Left hindlimb (tissue), 1 donor: Measurements from ENCODE around the gene HELZ.
"Not testable (repeated sequence)": the region's sequence is repeated elsewhere in the genome, so short reads cannot be mapped to it uniquely, and the experiment has no call there.

Source experiments
- DNase-seq: peaks from one replicate; pipeline ENCODE4 v3.0.0-alpha.2; 2018

Gene HELZ

DNA sequence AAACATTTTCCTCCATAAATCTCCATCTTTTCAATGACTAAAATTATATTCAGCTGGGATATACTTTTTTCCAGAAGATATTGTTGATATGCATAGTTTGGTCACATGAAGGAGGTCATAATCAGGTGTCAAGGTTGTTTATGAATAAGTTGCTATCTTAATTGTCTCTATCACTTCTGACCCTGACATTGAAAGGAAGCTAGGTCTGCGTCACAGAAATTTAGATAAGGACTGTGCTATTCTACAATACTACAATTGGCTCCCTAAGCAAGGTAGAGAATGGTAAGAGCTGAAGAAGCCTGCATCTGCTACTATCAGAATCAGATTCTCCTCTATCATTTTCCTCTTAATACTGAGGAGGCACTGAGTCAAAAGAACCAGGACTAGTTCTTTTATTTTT lies 133.2 kb downstream of the HELZ start:
- no peak for DNase-seq

DNA sequence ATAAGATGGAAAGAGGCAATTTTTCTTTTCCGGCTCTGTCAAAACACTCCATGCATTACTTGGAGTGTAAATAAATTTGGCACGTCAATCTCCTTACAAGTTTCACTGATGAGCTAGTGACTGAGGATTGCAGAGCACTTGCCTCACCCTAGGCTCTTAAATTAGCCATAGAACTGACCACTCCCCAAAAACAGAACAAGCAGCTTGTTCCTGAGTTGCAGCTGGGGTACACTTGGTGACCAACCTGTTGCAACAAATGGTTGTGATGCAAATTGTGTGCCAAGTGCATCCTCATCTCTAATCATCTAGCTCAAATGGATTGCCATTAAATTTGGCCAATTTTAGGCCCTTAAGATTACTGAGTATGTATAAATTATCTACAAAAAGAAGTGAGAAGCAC lies 133.7 kb downstream of the HELZ start:
- DNase-seq: no peak

DNA sequence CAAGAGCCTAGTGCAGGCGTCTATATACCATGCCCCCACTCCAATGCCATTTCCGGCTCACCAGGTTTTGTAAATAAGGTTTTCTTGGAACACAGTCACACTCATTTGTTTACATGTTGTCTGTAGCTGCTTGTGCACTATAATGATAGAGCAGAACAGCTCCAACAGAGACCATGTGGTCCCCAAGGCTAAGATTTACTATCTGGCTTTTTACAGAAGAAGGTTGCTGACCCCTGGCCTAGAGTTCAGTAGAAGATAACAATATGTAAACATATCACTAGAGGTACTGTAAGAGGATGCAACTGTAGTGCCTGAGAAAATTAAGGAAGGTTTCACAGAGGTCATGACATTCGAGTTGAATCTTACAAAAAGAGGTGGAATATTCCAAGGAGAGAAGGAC lies 134.4 kb downstream of the HELZ start:
- no peak for DNase-seq

DNA sequence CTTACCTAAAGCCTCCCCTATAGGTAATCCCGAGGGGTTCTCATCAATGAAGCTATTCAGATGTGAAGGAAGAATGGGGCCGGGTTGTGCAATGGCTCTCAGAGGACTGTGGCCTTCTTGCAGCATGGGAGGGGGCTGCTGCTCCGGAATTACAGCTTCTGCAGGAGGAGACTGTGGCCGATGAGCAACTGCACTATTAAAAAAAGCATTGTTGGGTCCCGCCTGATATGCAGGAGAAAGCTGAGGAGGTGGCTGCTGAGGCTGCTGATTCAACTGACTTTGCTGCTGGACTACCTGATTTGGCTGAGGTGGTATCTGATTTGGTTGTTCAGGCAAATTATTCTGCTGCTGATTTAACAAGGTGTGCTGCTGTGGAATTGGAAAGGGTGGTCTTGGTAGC lies 135.9 kb downstream of the HELZ start:
- DNase-seq: no peak

DNA sequence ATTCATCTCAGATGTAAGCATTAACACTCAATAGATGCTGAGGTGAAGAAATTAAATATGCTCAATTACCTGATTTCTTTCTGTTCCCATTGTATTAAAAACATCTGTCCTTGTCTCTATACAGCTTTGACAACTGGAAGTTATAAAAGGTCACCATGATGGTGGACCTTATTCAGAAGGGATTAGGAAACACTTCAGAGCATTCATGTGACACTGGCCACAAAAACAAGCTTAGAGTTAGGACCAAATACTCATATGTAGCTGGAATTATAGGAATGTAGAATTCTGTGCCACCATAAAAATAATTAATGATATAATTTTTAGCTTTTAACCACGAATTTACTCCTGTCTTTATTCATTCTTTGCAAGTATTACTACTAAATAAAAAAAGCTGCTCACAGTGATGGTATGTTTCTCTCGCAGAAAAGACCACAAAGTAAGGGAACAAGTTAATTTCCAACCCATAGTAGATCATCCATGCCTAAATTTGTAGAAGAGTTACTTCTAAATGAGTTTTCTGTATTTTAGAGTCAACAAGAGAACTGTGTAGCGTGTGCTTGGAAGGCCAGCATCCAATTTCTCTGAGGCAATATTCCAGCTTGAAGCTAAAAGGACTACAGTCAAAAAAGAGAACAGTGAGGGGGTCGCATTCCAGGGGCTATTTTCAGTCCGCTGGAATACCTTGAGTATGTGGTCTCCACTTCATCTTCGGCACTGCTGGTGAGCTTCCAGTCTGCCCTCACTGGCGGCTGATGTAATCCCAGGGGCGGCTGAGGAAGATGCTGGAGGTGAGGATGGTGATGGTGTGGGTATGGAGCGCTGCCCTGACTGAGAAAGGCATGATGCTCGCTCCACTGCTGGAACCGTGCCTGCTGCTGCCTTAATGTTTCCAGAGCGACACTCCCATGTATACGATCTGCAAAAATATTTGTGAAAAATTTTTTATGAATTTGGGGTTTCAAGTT lies 136.9 kb downstream of the HELZ start:
- DNase-seq: peak; percentile 34

DNA sequence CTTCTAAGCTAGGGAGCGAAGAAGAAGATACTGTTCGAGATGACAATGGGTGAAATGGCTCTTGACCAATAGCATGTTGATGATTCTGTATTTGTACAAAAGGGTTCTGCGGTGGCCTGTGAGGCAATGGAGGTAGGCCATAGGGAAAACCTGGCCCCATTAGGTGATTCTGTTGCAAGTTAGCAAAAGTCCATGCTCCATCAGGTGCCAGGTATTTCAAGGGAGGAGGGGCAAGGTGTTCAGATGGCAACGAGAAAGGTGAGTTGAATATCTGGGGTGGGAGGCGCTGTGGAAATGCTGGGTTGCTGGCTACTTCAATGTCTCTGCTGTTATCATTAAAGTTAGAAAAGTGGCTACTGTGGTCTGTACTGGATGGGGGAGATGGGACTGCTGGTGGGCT lies 137.8 kb downstream of the HELZ start:
- DNase-seq: no peak

DNA sequence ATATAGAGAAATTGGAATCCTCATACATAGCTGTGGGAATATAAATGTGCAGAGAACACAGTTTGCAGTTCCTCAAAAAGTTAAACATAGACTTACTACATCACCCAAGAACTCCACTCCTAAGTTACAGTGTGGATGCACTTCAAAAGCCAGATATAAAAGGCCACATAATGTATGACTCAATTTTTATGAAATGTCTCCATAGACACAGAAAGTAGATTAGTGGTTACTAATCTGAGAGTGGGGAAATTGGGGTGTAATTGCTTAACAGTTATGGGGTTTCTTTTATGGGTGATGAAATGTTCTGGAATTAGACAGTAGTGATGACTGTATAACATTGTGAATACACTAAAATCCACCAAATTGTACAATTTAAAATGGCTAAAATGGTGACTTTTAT lies 139.8 kb downstream of the HELZ start:
- DNase-seq: no peak

DNA sequence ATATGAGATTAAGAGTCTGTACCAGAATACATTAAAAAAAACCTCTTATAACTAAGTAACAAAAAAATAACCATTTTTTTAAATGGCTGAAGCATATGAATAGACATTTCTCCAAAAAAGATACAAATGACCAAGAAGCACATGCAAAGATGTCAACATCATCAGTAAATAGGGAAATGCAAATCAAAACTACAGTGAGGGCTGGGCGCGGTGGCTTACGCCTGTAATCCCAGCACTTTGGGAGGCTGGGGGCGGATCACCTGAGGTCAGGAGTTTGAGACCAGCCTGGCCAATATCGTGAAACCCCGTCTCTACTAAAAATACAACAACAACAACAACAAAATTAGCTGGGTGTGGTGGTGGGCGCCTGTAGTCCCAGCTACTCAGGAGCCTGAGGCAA lies 140.4 kb downstream of the HELZ start:
- not testable (repeated sequence) for DNase-seq

DNA sequence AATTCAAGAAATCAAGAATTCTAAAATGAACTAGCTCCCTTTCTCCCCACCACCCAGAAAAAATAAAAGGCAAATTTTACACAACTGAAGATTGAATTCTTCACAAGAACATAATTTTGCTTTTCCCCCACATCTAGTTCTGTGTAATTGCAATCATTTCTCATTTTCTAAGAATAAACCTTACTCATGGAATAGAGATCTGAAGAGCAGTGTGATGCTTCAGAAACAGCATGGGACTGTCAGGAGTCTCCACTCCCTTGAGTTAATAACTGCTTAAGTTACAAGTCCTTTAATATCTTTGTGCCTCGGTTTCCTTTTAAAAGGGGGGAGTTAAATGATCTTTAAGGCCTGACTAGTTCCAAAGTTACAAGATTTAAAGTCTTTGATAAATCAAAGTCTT lies 147.0 kb downstream of the HELZ start:
- no peak for DNase-seq

DNA sequence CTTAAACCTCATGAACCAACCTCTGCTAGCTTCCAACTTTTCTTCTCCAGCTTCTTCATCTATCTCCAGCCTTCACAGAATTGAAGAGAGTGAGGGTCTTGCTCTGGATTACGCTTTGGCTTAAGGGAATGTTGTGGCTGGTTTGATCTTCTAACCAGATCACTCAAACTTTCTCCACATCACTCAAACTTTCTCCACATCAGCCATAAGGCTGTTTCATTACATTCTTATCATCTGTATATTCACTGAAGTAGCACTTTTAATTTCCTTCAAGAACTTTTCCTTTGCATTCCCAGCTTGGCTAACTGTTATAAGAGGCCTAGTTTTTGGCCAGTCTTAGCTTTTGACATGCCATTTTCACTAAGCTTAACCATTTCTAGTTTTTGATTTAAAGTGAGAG lies 148.4 kb downstream of the HELZ start:
- no peak for DNase-seq

DNA sequence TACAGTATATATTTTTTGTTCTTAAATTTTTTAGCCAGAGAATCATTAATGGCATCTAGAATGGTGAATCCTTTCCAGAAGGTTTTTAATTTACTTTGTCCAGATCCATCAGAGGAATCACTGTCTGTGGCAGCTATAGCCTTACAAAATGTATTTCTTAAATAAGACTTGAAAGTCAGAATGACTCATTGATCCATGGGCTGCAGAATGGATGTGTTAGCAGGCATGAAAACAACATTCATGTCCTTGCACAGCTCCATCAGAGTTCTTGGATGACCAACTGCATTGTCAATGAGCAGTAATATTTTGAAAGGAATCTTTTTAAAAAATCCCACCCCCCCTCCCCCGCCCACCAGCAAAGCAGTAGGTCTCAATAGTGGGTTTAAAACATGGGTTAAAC lies 149.2 kb downstream of the HELZ start:
- DNase-seq: no peak

DNA sequence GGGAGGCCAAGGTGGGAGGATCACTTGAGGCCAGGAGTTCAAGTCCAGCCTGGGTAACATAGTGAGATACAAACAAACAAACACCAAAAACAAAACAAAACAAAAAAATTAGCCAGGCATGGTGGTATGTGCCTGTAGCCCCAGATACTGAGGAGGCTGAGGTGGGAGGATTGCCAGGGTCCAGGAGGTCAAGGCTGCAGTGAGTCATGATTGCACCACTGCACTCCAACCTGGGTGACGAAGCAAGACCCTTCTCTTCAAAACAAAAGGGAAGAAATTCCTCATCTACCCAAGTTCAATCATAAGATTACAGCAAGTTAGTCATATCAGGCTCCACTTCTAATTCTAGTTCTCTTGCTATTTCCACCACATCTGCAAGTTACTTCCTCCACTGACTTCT lies 149.7 kb downstream of the HELZ start:
- not testable (repeated sequence) for DNase-seq

DNA sequence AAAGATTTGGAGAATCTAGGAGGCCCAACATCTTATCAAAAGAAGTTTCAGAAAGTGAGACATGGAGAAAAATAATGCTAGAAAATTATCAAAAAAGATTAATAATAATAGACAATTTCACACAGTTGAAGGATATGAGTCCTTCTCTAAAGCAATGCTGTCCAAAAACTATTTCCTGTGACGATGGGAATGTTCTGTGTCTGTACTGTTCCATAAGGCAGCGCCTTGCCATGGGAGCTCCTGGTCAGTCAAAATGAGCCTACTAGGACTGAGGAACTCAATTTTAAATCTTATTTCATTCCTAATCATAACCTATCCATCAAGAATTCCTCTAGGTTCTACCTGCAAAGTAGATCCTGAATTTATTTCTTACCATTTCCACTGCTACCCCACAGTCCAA lies 151.6 kb downstream of the HELZ start:
- DNase-seq: no peak

DNA sequence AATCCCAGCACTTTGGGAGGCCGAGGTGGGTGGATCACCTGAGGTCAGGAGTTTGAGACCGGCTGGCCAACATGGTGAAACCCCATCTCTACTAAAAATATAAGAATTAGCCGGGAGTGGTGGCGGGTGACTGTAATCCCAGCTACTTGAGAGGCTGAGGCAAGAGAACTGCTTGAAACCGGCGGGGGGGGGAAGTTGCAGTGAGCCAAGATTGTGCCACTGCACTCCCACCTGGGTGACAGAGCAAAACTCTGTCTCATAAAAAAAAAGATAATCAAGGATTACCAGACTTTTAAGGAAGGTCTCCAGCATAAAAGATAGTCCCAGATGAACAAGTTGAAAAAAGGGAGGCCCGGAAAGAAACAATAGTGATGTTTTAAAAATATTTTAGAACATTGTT lies 152.3 kb downstream of the HELZ start:
- DNase-seq: not testable (repeated sequence)

DNA sequence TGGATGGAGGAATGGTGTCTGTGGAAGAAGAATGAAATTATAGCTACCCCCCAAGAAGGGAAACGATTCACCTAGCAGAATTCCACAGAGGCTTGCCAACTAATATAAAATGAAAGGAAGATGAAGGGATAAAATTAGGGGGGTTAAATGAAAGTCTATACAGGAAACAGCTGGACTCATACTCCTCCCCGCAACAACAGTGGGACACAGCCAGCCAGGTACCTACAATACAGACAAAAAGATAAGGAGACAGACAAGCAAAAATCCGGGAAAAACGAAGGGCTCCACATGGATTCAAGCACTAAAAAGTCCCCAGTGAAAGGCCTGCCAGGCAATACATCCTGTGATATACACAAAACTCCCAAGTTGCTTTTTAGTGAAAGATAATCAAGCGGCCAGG lies 152.7 kb downstream of the HELZ start:
- DNase-seq: no peak

DNA sequence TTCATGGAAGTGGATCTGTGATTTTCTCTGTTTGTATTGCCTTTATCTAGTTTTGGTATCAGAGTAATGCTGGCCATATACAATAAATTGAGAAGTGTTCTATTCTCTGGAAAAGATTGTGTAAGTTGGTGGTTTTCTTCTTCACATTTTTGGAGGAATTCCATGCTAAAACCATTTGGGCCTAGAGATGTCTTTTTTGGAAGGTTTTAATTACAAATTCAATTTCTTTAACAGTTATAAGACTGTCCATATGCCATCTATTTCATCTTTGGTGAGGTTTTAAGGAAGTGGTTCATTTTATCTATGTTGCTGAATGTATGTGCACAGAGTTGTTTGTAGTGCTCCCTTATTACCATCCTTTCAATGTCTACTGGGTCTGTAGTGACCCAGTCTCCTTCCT lies 154.7 kb downstream of the HELZ start:
- DNase-seq: no peak

DNA sequence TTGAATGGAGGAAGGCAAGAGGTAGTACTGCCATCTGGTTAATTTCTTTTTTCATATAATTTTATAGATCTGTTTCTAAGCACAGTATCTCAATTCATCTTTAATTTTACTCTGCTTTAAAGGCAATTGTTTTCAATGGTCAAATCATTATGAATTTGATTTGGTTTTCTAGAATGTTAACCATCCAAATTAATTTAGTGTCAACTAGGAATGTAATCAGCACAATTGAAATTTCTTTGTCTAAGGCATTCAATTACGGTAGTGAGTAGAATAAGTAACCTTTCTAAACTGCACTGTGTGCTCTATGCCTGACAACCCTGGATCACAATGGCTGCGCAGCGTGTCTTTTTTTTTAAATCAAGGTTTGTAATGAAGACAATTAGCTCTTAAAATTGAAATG lies 156.4 kb downstream of the HELZ start:
- DNase-seq: no peak

DNA sequence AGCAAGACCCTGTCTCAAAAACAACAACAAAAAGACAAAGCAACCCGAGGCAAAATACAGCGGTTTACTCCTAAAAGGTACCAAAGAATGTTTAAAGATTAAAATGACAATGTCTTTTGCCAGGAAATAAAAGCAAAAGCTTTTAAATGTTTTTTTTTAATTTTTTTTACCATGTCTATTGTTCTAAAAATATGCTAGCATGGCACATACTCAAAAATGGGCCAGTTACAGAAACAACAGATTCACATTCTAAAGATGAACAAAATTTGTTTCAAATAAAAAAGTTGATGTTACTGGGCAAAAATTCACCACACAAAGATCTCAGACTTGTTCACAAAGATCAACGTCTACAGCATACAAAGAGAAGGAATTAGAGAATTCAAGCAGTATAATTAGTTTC lies 159.6 kb downstream of the HELZ start:
- no peak for DNase-seq

DNA sequence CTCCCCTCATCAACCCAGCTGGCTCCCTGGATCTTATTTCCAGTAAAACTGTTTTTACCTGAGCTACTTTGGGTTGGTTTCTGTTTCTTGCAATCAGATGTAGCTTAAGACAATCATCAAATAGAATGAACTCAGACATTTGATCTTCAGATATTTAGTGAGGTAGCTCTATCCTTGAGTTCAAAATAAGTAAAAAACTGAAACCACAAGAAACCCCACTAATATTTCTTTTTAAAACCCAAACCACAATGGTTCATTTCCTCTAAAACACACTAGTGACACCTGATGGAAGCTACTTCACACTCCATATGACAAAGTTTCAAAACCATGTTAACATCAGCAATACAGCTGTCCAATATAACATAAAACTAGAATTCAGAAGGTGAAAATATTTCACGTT lies 162.9 kb downstream of the HELZ start:
- DNase-seq: no peak

DNA sequence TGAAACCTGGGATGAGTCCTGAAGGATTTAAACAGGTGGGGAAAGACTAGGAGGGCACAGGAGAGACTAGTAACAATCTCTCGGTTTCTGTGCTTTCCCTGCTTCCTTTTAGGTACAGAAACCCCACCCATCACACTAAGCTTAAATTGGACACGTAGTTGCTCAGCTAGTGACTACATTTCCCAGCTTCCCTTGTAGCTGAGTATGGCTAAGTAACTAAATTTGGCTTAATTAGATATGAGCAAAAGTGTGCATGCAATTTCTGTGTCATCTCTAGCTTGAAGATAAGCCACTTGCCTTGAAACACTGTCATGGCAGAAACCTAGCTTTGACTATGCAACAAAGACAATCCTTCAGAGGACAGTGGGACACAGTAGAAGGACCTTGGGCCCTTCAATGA lies 164.2 kb downstream of the HELZ start:
- no peak for DNase-seq

DNA sequence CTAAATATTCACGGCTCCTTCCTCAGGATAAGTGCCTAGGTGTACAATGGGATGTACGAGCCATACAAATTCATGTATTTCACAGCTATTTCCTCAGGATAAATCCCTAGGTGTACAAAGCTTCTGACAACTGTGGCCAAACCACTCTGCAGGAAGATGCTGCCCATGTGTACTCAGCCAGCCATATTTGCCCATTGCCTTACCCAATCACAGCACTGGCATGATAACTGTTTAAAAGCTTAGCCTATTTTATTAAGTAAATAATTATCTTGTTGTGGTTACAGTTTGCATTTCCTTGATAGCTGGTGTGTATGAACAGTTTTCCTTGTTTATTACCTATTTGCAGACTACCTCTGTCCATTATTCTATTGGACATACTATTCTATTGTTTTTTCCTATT lies 165.5 kb downstream of the HELZ start:
- DNase-seq: no peak

DNA sequence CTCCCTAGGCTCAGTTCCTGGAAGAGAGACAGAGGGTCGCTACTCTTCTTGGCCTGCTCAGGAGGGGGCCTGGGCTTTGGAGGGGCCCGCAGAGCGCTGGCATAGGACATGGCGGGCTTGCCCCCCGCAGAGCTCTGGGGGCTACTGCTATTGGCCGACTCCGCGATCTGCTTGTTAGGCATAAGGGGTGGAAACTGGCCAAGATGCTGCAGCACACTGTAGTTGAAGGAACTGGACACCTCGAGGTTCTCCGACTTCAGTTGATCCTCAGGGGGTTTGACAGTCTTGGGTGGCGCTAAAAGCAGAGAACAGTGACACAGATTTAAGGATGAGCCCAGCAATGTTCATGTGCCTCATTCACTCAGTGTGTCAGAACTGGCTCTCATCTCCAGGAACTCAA lies 166.7 kb downstream of the HELZ start:
- no peak for DNase-seq

DNA sequence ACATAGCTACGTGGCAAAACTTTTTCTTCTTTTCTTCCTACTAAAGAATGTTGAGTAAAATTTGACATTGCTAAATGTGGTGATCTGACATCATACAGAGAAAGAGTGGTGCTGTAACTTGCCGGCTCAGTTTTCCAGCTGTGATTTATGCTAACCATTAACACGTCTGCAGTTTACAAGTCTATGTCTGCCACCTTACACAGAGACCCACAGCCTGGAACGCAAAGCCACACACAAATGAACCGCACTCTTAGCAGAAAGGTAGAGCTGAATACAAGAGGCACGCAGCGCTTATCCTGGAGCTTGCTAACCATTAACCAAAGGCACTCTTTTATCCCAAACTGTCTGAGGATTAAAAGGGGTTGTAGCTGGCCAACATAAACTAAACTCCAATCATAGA lies 168.7 kb downstream of the HELZ start:
- DNase-seq: no peak

DNA sequence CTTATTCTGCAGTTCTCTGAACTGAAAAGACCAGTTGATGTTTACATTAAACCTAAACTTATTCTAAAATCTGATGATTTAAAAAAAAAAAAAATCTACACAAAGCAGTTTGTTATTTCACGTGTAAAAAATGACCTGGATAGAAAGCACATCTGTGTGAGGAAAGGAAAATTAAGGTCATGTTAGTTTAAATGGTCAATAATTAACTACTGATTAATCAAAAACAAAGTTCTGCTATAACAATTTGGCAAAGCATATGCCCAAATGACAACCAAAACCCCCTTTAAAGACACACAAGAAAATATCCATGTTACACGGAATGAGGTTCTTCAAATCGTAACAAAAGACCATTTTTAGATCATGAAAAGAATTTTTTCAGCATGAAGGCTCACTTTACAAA lies 170.2 kb downstream of the HELZ start:
- no peak for DNase-seq

DNA sequence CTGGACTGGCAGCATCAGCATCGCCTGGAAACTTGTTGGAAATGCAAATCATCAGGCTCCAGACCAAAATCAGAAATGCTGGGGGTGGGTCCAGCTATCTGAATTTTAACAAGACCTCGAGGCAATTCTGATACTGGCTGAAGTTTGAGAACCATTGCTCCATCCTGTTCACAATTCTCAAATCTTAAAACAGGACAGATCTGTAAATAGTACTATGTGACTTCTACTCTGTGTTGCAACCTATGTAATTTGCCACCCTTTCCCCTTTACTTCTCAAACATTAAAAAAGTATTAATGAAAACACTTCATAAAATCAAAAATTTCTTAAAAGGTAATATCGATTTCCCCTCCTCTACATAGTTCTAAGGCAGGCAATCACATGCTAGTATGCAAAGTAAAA lies 172.1 kb downstream of the HELZ start:
- DNase-seq: no peak
